Liver (tissue), 9 donors: ENCODE data around the gene DUS1L. TPM values are rescaled to one million over a fixed set of nuclear protein-coding genes. Genes with fewer than 3 reads are reported as not detected.
A peak's percentile ranks its signal among the peaks of the same experiment; 100 is the strongest.

Experiments
- DNase-seq: peaks from one replicate; pipeline ENCODE4 v3.0.0-alpha.2; 2017; ENCODE audit warnings: low spot score
- H3K27ac ChIP-seq, 2 donors: one replicate each; pipeline ENCODE4 v1.7.0; 2013; ENCODE audit warnings: inconsistent platforms in 2 of 2, low read length in 2 of 2, control low read depth in 1 of 2, low read depth in 1 of 2, mild to moderate bottlenecking in 1 of 2
- H3K27me3 ChIP-seq, 4 donors: one replicate each; pipeline versions ENCODE4 v1.6.1 to v1.7.0; 2013; ENCODE audit warnings: low read length in 3 of 4, inconsistent platforms in 1 of 4, mild to moderate bottlenecking in 1 of 4, moderate library complexity in 1 of 4; ENCODE audit not compliant: control insufficient read depth in 4 of 4, insufficient read depth in 4 of 4
- H3K36me3 ChIP-seq, 4 donors: one replicate each; pipeline versions ENCODE4 v1.6.1 to v1.7.0; 2013; ENCODE audit warnings: low read length in 3 of 4, mild to moderate bottlenecking in 3 of 4, low read depth in 1 of 4, moderate library complexity in 1 of 4; ENCODE audit not compliant: control insufficient read depth in 4 of 4, insufficient read depth in 3 of 4
- H3K4me1 ChIP-seq, 4 donors: one replicate each; pipeline versions ENCODE4 v1.6.1 to v1.7.0; 2013; ENCODE audit warnings: low read length in 3 of 4, mild to moderate bottlenecking in 3 of 4, moderate library complexity in 1 of 4; ENCODE audit not compliant: control insufficient read depth in 4 of 4, insufficient read depth in 4 of 4
- H3K4me3 ChIP-seq, 3 donors: one replicate each; pipeline versions ENCODE4 v1.6.1 to v1.7.0; 2013; ENCODE audit warnings: low read length in 3 of 3, control low read depth in 1 of 3, low read depth in 1 of 3, mild to moderate bottlenecking in 1 of 3
- H3K9ac ChIP-seq, 2 donors: one replicate each; pipeline ENCODE4 v1.7.0; 2013; ENCODE audit warnings: low read length in 2 of 2, mild to moderate bottlenecking in 2 of 2, moderate library complexity in 2 of 2, control low read depth in 1 of 2, low read depth in 1 of 2
- H3K9me3 ChIP-seq, 4 donors: one replicate each; pipeline versions ENCODE4 v1.6.1 to v1.7.0; 2013; ENCODE audit warnings: low read length in 3 of 4; ENCODE audit not compliant: control insufficient read depth in 4 of 4
- EGR1 ChIP-seq, 2 donors: IDR thresholded peaks; 2 replicates each; pipeline ENCODE4 v1.6.1; 2016 to 2018; ENCODE audit warnings: antibody characterized with exemption in 2 of 2, low read depth in 2 of 2
- FOXA2 ChIP-seq: IDR thresholded peaks from 2 replicates; pipeline ENCODE4 v1.6.1; 2016; ENCODE audit warnings: antibody characterized with exemption
- HNF4G ChIP-seq: IDR thresholded peaks from 2 replicates; pipeline ENCODE4 v1.6.1; 2016; ENCODE audit warnings: antibody characterized with exemption
- NR2F2 ChIP-seq: IDR thresholded peaks from 2 replicates; pipeline ENCODE4 v1.6.1; 2016; ENCODE audit warnings: antibody characterized with exemption
- RAD21 ChIP-seq, 2 donors: IDR thresholded peaks; 2 replicates each; pipeline ENCODE4 v1.6.1; 2016; ENCODE audit warnings: antibody characterized with exemption in 2 of 2, mild to moderate bottlenecking in 2 of 2
- REST ChIP-seq: IDR thresholded peaks from 2 replicates; pipeline ENCODE4 v1.6.1; 2016; ENCODE audit warnings: antibody characterized with exemption, mild to moderate bottlenecking
- RXRA ChIP-seq, 2 donors: IDR thresholded peaks; 2 replicates each; pipeline ENCODE4 v1.6.1; 2017 to 2018; ENCODE audit warnings: antibody characterized with exemption in 2 of 2, mild to moderate bottlenecking in 1 of 2
- SP1 ChIP-seq: IDR thresholded peaks from 2 replicates; pipeline ENCODE4 v1.6.1; 2018; ENCODE audit warnings: antibody characterized with exemption, mild to moderate bottlenecking
- ZBTB33 ChIP-seq: IDR thresholded peaks from 2 replicates; pipeline ENCODE4 v1.6.1; 2016; ENCODE audit warnings: antibody characterized with exemption
- WGBS: extraction: QIAGEN DNeasy Blood & Tissue Kit; methylation state at CpG from one replicate; pipeline ENCODE4 v1.1.7; 2013; 5-methylcytosine and 5-hydroxymethylcytosine counted together
- polyA plus RNA-seq, 2 donors: library from polyadenylated mRNA; stranded (reverse) in 1 of 2; unstranded in 1 of 2; fragments of 200-250 nt in 1 of 2; fragments of >200 nt in 1 of 2; fragmentation: Nextera tagmentation in 1 of 2; extraction: Ambion mirVana in 1 of 2; gene quantifications; one replicate each; pipeline versions ENCODE4 v1.2.1 to v1.2.3, GENCODE V29; 2013 to 2015
- total RNA-seq, 2 donors: library from RNA; depleted of rRNA; stranded (reverse); fragments of >200 nt; gene quantifications; one replicate each; pipeline ENCODE4 v1.2.3, GENCODE V29; 2014
- TF ChIP-seq, protein P1 (sequence below): fragments of 150-350 bp; IDR thresholded peaks from 2 replicates; pipeline ENCODE4 v1.5.1; 2017; ENCODE audit warnings: improper control_type of control experiment, low read depth, low read length; ENCODE audit not compliant: missing input control
- TF ChIP-seq, protein P2 (sequence below): IDR thresholded peaks from 2 replicates; pipeline ENCODE4 v1.6.1; 2016; ENCODE audit warnings: antibody characterized with exemption
- donor health status: healthy.
- donor health status: healthy.
- donor health status: healthy.
- donor health status: healthy.
- donor health status: healthy.

Gene DUS1L
- total and polyA plus RNA-seq, 4 donors = 40.6 to 74.7 (median 53.3) TPM

DNA sequence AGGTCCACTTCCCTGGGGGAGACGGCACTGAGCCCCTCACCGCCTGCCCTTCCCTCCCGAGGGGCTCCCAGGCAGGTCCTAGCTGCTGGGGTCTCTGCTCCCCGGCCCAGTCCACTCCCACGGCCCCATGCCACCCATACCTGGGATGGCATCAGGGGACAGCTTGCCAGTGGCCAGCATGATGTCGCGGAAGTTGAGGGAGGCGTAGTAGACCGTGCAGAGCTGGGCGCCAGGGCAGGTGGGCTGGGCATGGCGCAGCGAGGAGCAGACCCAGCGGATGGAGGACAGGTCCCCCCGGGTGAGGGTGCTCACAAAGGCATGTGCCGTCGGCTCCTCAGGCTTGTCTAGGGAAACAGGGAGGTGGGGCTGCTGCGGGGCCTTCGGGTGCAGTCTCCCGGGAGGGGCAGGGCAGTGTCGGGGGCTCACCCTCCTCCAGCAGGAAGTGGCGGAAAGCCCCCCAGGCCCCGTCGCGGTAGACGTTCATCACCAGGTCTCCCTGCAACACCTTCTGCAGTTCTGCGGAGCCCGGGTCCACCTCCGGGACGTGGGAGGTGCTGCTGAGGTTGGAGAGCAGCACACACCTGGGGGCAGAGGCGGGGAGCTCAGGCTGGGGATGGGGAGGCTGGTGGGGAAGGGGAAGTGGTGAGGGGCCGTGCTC lies 18.9 kb upstream of the DUS1L start (continued):
- TF ChIP-seq REST = no peak

GRCh38 chr17:82083533-82084359 lies 18.1 kb upstream of the DUS1L start:
- H3K9me3 ChIP-seq = no peaks in the 10 kb centered on the region
- TF ChIP-seq HNF4G (no peak), ZBTB33 (no peak), RXRA (IDR thresholded peaks at IDR 0.05) (no peak), FOXA2 (no peak), NR2F2 (no peak), EGR1 (IDR thresholded peaks at IDR 0.05; ENCODE audit: low read depth in 2 of 2) (no peak), RAD21 (IDR thresholded peaks at IDR 0.05) (no peak)
- TF ChIP-seq, protein P1, sequence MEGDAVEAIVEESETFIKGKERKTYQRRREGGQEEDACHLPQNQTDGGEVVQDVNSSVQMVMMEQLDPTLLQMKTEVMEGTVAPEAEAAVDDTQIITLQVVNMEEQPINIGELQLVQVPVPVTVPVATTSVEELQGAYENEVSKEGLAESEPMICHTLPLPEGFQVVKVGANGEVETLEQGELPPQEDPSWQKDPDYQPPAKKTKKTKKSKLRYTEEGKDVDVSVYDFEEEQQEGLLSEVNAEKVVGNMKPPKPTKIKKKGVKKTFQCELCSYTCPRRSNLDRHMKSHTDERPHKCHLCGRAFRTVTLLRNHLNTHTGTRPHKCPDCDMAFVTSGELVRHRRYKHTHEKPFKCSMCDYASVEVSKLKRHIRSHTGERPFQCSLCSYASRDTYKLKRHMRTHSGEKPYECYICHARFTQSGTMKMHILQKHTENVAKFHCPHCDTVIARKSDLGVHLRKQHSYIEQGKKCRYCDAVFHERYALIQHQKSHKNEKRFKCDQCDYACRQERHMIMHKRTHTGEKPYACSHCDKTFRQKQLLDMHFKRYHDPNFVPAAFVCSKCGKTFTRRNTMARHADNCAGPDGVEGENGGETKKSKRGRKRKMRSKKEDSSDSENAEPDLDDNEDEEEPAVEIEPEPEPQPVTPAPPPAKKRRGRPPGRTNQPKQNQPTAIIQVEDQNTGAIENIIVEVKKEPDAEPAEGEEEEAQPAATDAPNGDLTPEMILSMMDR = no peak
- TF ChIP-seq, protein P2, sequence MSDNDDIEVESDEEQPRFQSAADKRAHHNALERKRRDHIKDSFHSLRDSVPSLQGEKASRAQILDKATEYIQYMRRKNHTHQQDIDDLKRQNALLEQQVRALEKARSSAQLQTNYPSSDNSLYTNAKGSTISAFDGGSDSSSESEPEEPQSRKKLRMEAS = no peak
- peaks cover 0 to 15% (median 7%) of the 10 kb centered on the region in 4 donors for H3K4me1 ChIP-seq
- no peaks in the 10 kb centered on the region for H3K27me3 ChIP-seq
- H3K36me3 ChIP-seq = peaks cover 45 to 82% (median 67%) of the 10 kb centered on the region in 4 donors
- no peak for DNase-seq
- 85% methylated on average over 55 of the region's 55 CpGs for WGBS
- H3K4me3 ChIP-seq = no peak overlapping the region
- H3K9ac ChIP-seq = no peak overlapping the region
- peak overlapping the region in 1 of 2 donors; percentile 28 for H3K27ac ChIP-seq

DNA sequence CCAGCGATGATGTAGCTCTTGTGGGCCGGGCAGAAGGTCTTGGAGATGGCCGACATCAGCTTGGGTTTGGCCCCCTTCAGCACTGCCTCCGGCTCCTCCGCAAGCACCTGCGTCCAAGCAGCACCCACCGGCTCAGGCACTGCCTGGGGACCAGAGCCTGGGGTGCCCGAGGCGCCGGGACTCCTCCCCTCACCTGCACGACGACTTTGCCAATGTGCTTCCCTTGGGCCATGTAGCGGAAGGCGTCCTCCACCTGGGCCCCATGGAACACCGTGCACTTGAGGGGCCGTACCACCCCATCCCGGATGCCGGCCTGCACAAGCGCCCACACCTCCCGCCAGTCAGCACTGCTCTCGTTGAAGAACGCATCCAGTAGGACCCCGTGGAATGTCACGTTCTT lies 17.4 kb upstream of the DUS1L start:
- no peak overlapping the region for H3K9ac ChIP-seq
- no peak for TF ChIP-seq SP1
- no peak for TF ChIP-seq RAD21 (IDR thresholded peaks at IDR 0.05)
- no peak for TF ChIP-seq ZBTB33
- TF ChIP-seq RXRA (IDR thresholded peaks at IDR 0.05) = no peak
- H3K4me1 ChIP-seq = peaks cover 0 to 15% (median 4%) of the 10 kb centered on the region in 4 donors
- H3K27ac ChIP-seq = no peak overlapping the region
- 95% methylated on average over 24 of the region's 24 CpGs for WGBS
- H3K4me3 ChIP-seq = no peak overlapping the region
- DNase-seq = no peak
- H3K27me3 ChIP-seq = no peaks in the 10 kb centered on the region
- peaks cover 37 to 76% (median 63%) of the 10 kb centered on the region in 4 donors for H3K36me3 ChIP-seq
- H3K9me3 ChIP-seq = no peaks in the 10 kb centered on the region
